Astrocyte of the spinal cord (primary cell): Measurements from ENCODE around the gene JMJD8.

ENCODE experiments used
- DNase-seq: peaks from one replicate; pipeline ENCODE4 v3.0.0; 2011; ENCODE audit warnings: low read depth, low spot score
- H3K4me3 ChIP-seq: 2 replicates; pipeline ENCODE4 v1.5.1; 2011; ENCODE audit warnings: low read depth, mild to moderate bottlenecking, low read length, moderate library complexity
- CTCF ChIP-seq: IDR thresholded peaks from 2 replicates; pipeline ENCODE4 v1.5.1; 2012; ENCODE audit warnings: low read depth, mild to moderate bottlenecking, low read length, inconsistent platforms
- in situ Hi-C: cut with HindIII; loops from 2 replicates; pipeline ENCODE4 v1.10.0; 2017; ENCODE audit warnings: low sequenced_read_pairs

JMJD8 gene

GRCh38 chr16:662597-662996, 21.5 kb downstream of the JMJD8 start:
- H3K4me3 ChIP-seq, result no peak overlapping the region
- no peak for TF ChIP-seq CTCF
- in situ Hi-C loops, result no loop called here
- no peak for DNase-seq

- H3K4me3 ChIP-seq, result no peak overlapping the region
- TF ChIP-seq CTCF, result no peak
- in situ Hi-C loops, result no loop called here
- no peak for DNase-seq
These were observed 22.0 kb downstream of the JMJD8 start for GRCh38 chr16:662095-662494.

GRCh38 chr16:661184-661821, 22.8 kb downstream of the JMJD8 start:
- no peak overlapping the region for H3K4me3 ChIP-seq
- TF ChIP-seq CTCF, result no peak

GRCh38 chr16:660459-661183, 23.5 kb downstream of the JMJD8 start:
- H3K4me3 ChIP-seq, result no peak overlapping the region
- TF ChIP-seq CTCF, result peak; percentile 54
- peak; percentile 78 for DNase-seq
- in situ Hi-C loops, result no loop called here

More at GRCh38 chr16:661184-661821, 22.8 kb downstream of the JMJD8 start:
- DNase-seq, result no peak
- in situ Hi-C loops, result no loop called here

DNA sequence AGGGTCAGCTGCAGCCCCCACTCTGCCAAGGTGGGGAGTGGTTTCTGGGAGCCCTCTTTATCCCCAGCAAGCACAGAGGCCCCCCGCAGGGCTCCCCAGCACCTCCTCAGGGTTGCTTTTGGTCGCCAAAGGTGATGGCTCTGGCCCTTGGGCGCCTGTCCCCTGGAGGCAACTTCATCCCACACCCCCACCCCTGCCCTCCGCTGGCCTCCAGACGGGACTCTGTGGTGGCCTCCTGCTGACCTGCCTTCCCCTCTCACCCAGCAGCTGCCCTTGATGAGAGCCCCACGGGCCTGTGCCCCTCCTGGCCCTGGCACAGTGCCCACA, 24.0 kb downstream of the JMJD8 start:
- in situ Hi-C loops, result no loop called here
- H3K4me3 ChIP-seq, result no peak overlapping the region
- no peak for TF ChIP-seq CTCF
- no peak for DNase-seq

- TF ChIP-seq CTCF, result no peak
- in situ Hi-C loops, result no loop called here
- no peak overlapping the region for H3K4me3 ChIP-seq
- no peak for DNase-seq
These were observed 24.5 kb downstream of the JMJD8 start for GRCh38 chr16:659618-660017.
